Left ventricle myocardium inferior (tissue), 1 donor: ENCODE results near the gene SUGT1. TPM values are rescaled to one million over a fixed set of nuclear protein-coding genes. Genes with fewer than 3 reads are reported as not detected.

Experiments
- DNase-seq: peaks from one replicate; pipeline ENCODE4 v3.0.0-alpha.2; 2020
- H3K27ac ChIP-seq: fragments of 200-600 bp; replicated peaks from 2 replicates; pipeline ENCODE4 v1.8.0; 2021
- H3K27me3 ChIP-seq: fragments of 200-600 bp; 2 replicates; pipeline ENCODE4 v1.8.0; 2021; ENCODE audit warnings: low read depth
- H3K36me3 ChIP-seq: fragments of 200-600 bp; 2 replicates; pipeline ENCODE4 v1.8.0; 2021
- H3K4me1 ChIP-seq: fragments of 200-600 bp; 2 replicates; pipeline ENCODE4 v1.8.0; 2021
- H3K4me3 ChIP-seq: fragments of 200-600 bp; 2 replicates; pipeline ENCODE4 v1.8.0; 2021; ENCODE audit warnings: mild to moderate bottlenecking, moderate library complexity
- H3K9me3 ChIP-seq: fragments of 200-600 bp; replicated peaks from 2 replicates; pipeline ENCODE4 v1.8.0; 2021
- CTCF ChIP-seq: fragments of 200-600 bp; IDR thresholded peaks from 2 replicates; pipeline ENCODE4 v1.8.0; 2021; ENCODE audit warnings: antibody characterized with exemption, mild to moderate bottlenecking, borderline replicate concordance
- intact Hi-C: fragments of 100-400 bp; cut with micrococcal nuclease; formaldehyde crosslinking; loops from one replicate; pipeline ENCODE4 v1.11.0; 2022
- total RNA-seq: library from RNA; stranded (reverse); fragmentation: NEBNext Ultra II Directional; extraction: Animal tissue kit (Norgen Biotek cat#: 25700); gene quantifications from one replicate; pipeline ENCODE4 v1.2.1, GENCODE V29; 2021
- donor health status: DM: no; HTN: yes; CAD: no; lungs with severe emphysema.

The SUGT1 gene
- total RNA-seq, 1 donor from 2014 or later, result 57.8 TPM

GRCh38 chr13:52723181-52723580 is 70.5 kb downstream of the SUGT1 start:
- no peak for TF ChIP-seq CTCF
- intact Hi-C loops, result no loop called here
- no peak overlapping the region for H3K27ac ChIP-seq
- DNase-seq, result no peak
- H3K9me3 ChIP-seq, result peaks cover 14% of the 10 kb centered on the region
- H3K27me3 ChIP-seq, result no peaks in the 10 kb centered on the region
- no peaks in the 10 kb centered on the region for H3K4me1 ChIP-seq
- no peak overlapping the region for H3K4me3 ChIP-seq
- H3K36me3 ChIP-seq, result no peaks in the 10 kb centered on the region

- Histone ChIP-seq H3K4me1 (no peaks in the 10 kb centered on the region), H3K36me3 (no peaks in the 10 kb centered on the region), H3K4me3 (no peak overlapping the region), H3K27me3 (no peaks in the 10 kb centered on the region), H3K9me3 (peaks cover 10% of the 10 kb centered on the region), H3K27ac (no peak overlapping the region)
- no peak for TF ChIP-seq CTCF
- intact Hi-C loops, result no loop called here
- no peak for DNase-seq
These were observed 72.7 kb downstream of the SUGT1 start for GRCh38 chr13:52725302-52725701.

GRCh38 chr13:52726258-52726657 is 73.6 kb downstream of the SUGT1 start:
- H3K27me3 ChIP-seq, result peaks cover 8% of the 10 kb centered on the region
- intact Hi-C loops, result no loop called here

GRCh38 chr13:52734075-52734623 is 81.5 kb downstream of the SUGT1 start:
- H3K27me3 ChIP-seq, result peaks cover 73% of the 10 kb centered on the region
- no peak for DNase-seq
- intact Hi-C loops, result no loop called here
- H3K36me3 ChIP-seq, result no peaks in the 10 kb centered on the region
- no peak for TF ChIP-seq CTCF
- no peak overlapping the region for H3K4me3 ChIP-seq
- H3K9me3 ChIP-seq, result no peaks in the 10 kb centered on the region
- H3K4me1 ChIP-seq, result peaks cover 9% of the 10 kb centered on the region
- no peak overlapping the region for H3K27ac ChIP-seq

More at GRCh38 chr13:52726258-52726657, 73.6 kb downstream of the SUGT1 start:
- Histone ChIP-seq H3K36me3 (no peaks in the 10 kb centered on the region), H3K27ac (no peak overlapping the region), H3K4me1 (no peaks in the 10 kb centered on the region), H3K9me3 (peaks cover 10% of the 10 kb centered on the region), H3K4me3 (no peak overlapping the region)
- no peak for DNase-seq
- no peak for TF ChIP-seq CTCF

- no peak for TF ChIP-seq CTCF
- Histone ChIP-seq H3K27me3 (peaks cover 86% of the 10 kb centered on the region), H3K4me1 (peaks cover 14% of the 10 kb centered on the region), H3K36me3 (no peaks in the 10 kb centered on the region), H3K4me3 (no peak overlapping the region), H3K9me3 (no peaks in the 10 kb centered on the region), H3K27ac (no peak overlapping the region)
- no peak for DNase-seq
- intact Hi-C loops, result no loop called here
These were observed 84.3 kb downstream of the SUGT1 start for GRCh38 chr13:52736891-52737290.
